Duodenal mucosa (tissue), 2 donors: Measurements from ENCODE around the gene LZTS3.
"Not testable (repeated sequence)": the region's sequence is repeated elsewhere in the genome, so short reads cannot be mapped to it uniquely, and the experiment has no call there.

ENCODE experiments used
- H3K27ac ChIP-seq: one replicate; pipeline ENCODE4 v1.7.0; 2013; ENCODE audit warnings: low read depth, low read length
- H3K27me3 ChIP-seq, 2 donors: one replicate each; pipeline ENCODE4 v1.7.0; 2013; ENCODE audit warnings: low read length in 2 of 2, control low read depth in 1 of 2; ENCODE audit not compliant: insufficient read depth in 2 of 2, control insufficient read depth in 1 of 2
- H3K36me3 ChIP-seq, 2 donors: one replicate each; pipeline ENCODE4 v1.7.0; 2013; ENCODE audit warnings: low read length in 2 of 2, control low read depth in 1 of 2; ENCODE audit not compliant: insufficient read depth in 2 of 2, control insufficient read depth in 1 of 2
- H3K4me1 ChIP-seq, 2 donors: one replicate each; pipeline ENCODE4 v1.7.0; 2013; ENCODE audit warnings: low read length in 2 of 2, control low read depth in 1 of 2; ENCODE audit not compliant: insufficient read depth in 2 of 2, control insufficient read depth in 1 of 2
- H3K4me3 ChIP-seq, 2 donors: one replicate each; pipeline ENCODE4 v1.7.0; 2013; ENCODE audit warnings: low read length in 2 of 2, low read depth in 1 of 2
- H3K9ac ChIP-seq, 2 donors: one replicate each; pipeline ENCODE4 v1.7.0; 2013; ENCODE audit warnings: low read length in 2 of 2, low read depth in 1 of 2
- H3K9me3 ChIP-seq, 2 donors: one replicate each; pipeline ENCODE4 v1.7.0; 2013; ENCODE audit warnings: low read length in 2 of 2, control low read depth in 1 of 2; ENCODE audit not compliant: control insufficient read depth in 1 of 2

The LZTS3 gene

GRCh38 chr20:3124163-3124562 lies 49.2 kb downstream of the LZTS3 start:
- not testable (repeated sequence) for H3K27me3 ChIP-seq, H3K27ac ChIP-seq, H3K9ac ChIP-seq, H3K4me3 ChIP-seq, H3K9me3 ChIP-seq, H3K4me1 ChIP-seq
- peaks cover 5 to 28% of the 10 kb centered on the region in 2 donors for H3K36me3 ChIP-seq

GRCh38 chr20:3123542-3123941 lies 49.8 kb downstream of the LZTS3 start:
- Histone ChIP-seq H3K4me1 (no peaks in the 10 kb centered on the region), H3K9me3 (no peaks in the 10 kb centered on the region), H3K36me3 (peaks cover 5 to 30% of the 10 kb centered on the region in 2 donors), H3K9ac (no peak overlapping the region), H3K27me3 (no peaks in the 10 kb centered on the region), H3K4me3 (no peak overlapping the region), H3K27ac (no peak overlapping the region)

- Histone ChIP-seq H3K4me3 (no peak overlapping the region), H3K27me3 (no peaks in the 10 kb centered on the region), H3K9me3 (no peaks in the 10 kb centered on the region), H3K36me3 (peaks cover 5 to 30% of the 10 kb centered on the region in 2 donors), H3K27ac (no peak overlapping the region), H3K4me1 (no peaks in the 10 kb centered on the region), H3K9ac (no peak overlapping the region)
Observed at GRCh38 chr20:3121955-3122610, 51.3 kb downstream of the LZTS3 start.

- Histone ChIP-seq H3K4me3 (no peak overlapping the region), H3K9me3 (no peaks in the 10 kb centered on the region), H3K27me3 (no peaks in the 10 kb centered on the region), H3K27ac (no peak overlapping the region), H3K4me1 (no peaks in the 10 kb centered on the region), H3K36me3 (peaks cover 5 to 30% of the 10 kb centered on the region in 2 donors), H3K9ac (no peak overlapping the region)
Observed at GRCh38 chr20:3121271-3121911, 52.0 kb downstream of the LZTS3 start.

- no peak overlapping the region for H3K4me3 ChIP-seq
- no peak overlapping the region for H3K27ac ChIP-seq
- H3K9me3 ChIP-seq = no peaks in the 10 kb centered on the region
- H3K27me3 ChIP-seq = no peaks in the 10 kb centered on the region
- no peak overlapping the region for H3K9ac ChIP-seq
- peaks cover 5 to 30% of the 10 kb centered on the region in 2 donors for H3K36me3 ChIP-seq
- H3K4me1 ChIP-seq = no peaks in the 10 kb centered on the region
Observed at GRCh38 chr20:3119044-3119443, 54.3 kb downstream of the LZTS3 start.

GRCh38 chr20:3117839-3118379 lies 55.4 kb downstream of the LZTS3 start:
- H3K4me3 ChIP-seq, H3K9ac ChIP-seq: not testable (repeated sequence)

GRCh38 chr20:3116341-3116740 lies 57.0 kb downstream of the LZTS3 start:
- Histone ChIP-seq H3K27me3 (no peaks in the 10 kb centered on the region), H3K36me3 (peaks cover 0 to 26% of the 10 kb centered on the region in 2 donors), H3K9ac (no peak overlapping the region), H3K4me3 (no peak overlapping the region), H3K9me3 (no peaks in the 10 kb centered on the region), H3K27ac (no peak overlapping the region), H3K4me1 (no peaks in the 10 kb centered on the region)

More at GRCh38 chr20:3117839-3118379, 55.4 kb downstream of the LZTS3 start:
- H3K27ac ChIP-seq, H3K9me3 ChIP-seq, H3K27me3 ChIP-seq, H3K4me1 ChIP-seq: not testable (repeated sequence)
- H3K36me3 ChIP-seq = peaks cover 3 to 34% of the 10 kb centered on the region in 2 donors

GRCh38 chr20:3115190-3116107 lies 57.9 kb downstream of the LZTS3 start:
- H3K4me1 ChIP-seq = no peaks in the 10 kb centered on the region
- H3K9ac ChIP-seq = no peak overlapping the region
- H3K27ac ChIP-seq = no peak overlapping the region
- no peaks in the 10 kb centered on the region for H3K9me3 ChIP-seq
- H3K27me3 ChIP-seq = no peaks in the 10 kb centered on the region
- no peak overlapping the region for H3K4me3 ChIP-seq
- peaks cover 0 to 17% of the 10 kb centered on the region in 2 donors for H3K36me3 ChIP-seq
